B cell (primary cell): ENCODE results near the gene MFSD2A. TPM values are rescaled to one million over a fixed set of nuclear protein-coding genes. Genes with fewer than 3 reads are reported as not detected.

Experiments used
- ATAC-seq: fragments of 200-7000 bp; cut with Tn5 transposase; one replicate; pipeline ENCODE4 v1.10.0; 2021; ENCODE audit warnings: low read depth, mild to moderate bottlenecking, moderate number of reproducible peaks, moderate library complexity
- CTCF ChIA-PET: fragments of 350-600 bp; sonication (Branson Sonifier 250); formaldehyde crosslinking; loops from one replicate; lab custom pipeline; 2021; ENCODE audit warnings: antibody characterized with exemption, inconsistent platforms; lab: Charles Lee
- POLR2A ChIA-PET: fragments of 350-600 bp; sonication (Branson Sonifier 250); formaldehyde crosslinking; loops from one replicate; lab custom pipeline; 2021; ENCODE audit warnings: antibody characterized with exemption; lab: Charles Lee
- DNase-seq: peaks from one replicate; pipeline ENCODE4 v3.0.0; 2013
- H2AFZ ChIP-seq: 2 replicates; pipeline ENCODE4 v1.6.1; 2012; ENCODE audit warnings: mild to moderate bottlenecking, low read depth, low read length; ENCODE audit not compliant: insufficient read depth, poor library complexity, severe bottlenecking
- H3K27ac ChIP-seq, 2 donors: 1 replicate in 1 of 2; 2 replicates in 1 of 2; pipeline ENCODE4 v1.5.1; 2012 to 2013; ENCODE audit warnings: low read length in 2 of 2, mild to moderate bottlenecking in 2 of 2, moderate library complexity in 1 of 2
- H3K27me3 ChIP-seq, 4 experiments: fragments of 200-600 bp in 1 of 4; sonication (generic) in 1 of 4; replicated peaks in 1 of 4; 1 replicate in 2 of 4; 2 replicates in 2 of 4; pipeline versions ENCODE4 v1.6.1 to v1.7.0; 2013 to 2016; ENCODE audit warnings: low read length in 3 of 4, mild to moderate bottlenecking in 2 of 4, mixed read lengths in 1 of 4, moderate library complexity in 1 of 4; ENCODE audit not compliant: insufficient read depth in 4 of 4, control insufficient read depth in 3 of 4; ENCODE audit errors: control extremely low read depth in 1 of 4
- H3K36me3 ChIP-seq, 2 experiments: replicated peaks in 1 of 2; 1 replicate in 1 of 2; 2 replicates in 1 of 2; pipeline versions ENCODE4 v1.6.1 to v1.7.1; 2013; ENCODE audit warnings: low read length in 1 of 2; ENCODE audit not compliant: insufficient read depth in 2 of 2, control insufficient read depth in 1 of 2; ENCODE audit errors: control extremely low read depth in 1 of 2, extremely low read depth in 1 of 2
- H3K4me1 ChIP-seq, 2 donors: fragments of 200-600 bp in 1 of 2; sonication (generic) in 1 of 2; 1 replicate in 1 of 2; 2 replicates in 1 of 2; pipeline versions ENCODE4 v1.5.1 to v1.6.1; 2013 to 2017; ENCODE audit warnings: low read length in 2 of 2; ENCODE audit not compliant: control insufficient read depth in 2 of 2, insufficient read depth in 2 of 2
- H3K4me2 ChIP-seq: replicated peaks from 2 replicates; pipeline ENCODE3; 2012; ENCODE audit warnings: mild to moderate bottlenecking, low read depth, low read length; ENCODE audit not compliant: poor library complexity, severe bottlenecking
- H3K4me3 ChIP-seq, 5 experiments: fragments of 200-600 bp in 1 of 5; sonication (generic) in 1 of 5; 1 replicate in 3 of 5; 2 replicates in 2 of 5; pipeline versions ENCODE4 v1.5.1 to v1.7.0; 2011 to 2016; ENCODE audit warnings: low read length in 4 of 5, mild to moderate bottlenecking in 4 of 5, low read depth in 2 of 5, control low read depth in 1 of 5, moderate library complexity in 1 of 5; ENCODE audit not compliant: insufficient read depth in 1 of 5; ENCODE audit errors: control extremely low read depth in 1 of 5, extremely low read depth in 1 of 5
- H3K79me2 ChIP-seq: fragments of 200-600 bp; sonication (generic); one replicate; pipeline ENCODE4 v1.6.0; 2016; ENCODE audit warnings: low read length; ENCODE audit not compliant: control insufficient read depth, insufficient read depth
- H3K9ac ChIP-seq: fragments of 200-600 bp; sonication (generic); 2 replicates; pipeline ENCODE4 v1.6.1; 2017; ENCODE audit warnings: mild to moderate bottlenecking, low read length, moderate library complexity
- H3K9me3 ChIP-seq, 3 donors: one replicate each; pipeline versions ENCODE4 v1.6.1 to v1.7.1; 2013; ENCODE audit warnings: low read length in 2 of 3; ENCODE audit not compliant: control insufficient read depth in 2 of 3, insufficient read depth in 1 of 3; ENCODE audit errors: control extremely low read depth in 1 of 3
- H4K20me1 ChIP-seq: 2 replicates; pipeline ENCODE4 v1.6.0; 2012; ENCODE audit warnings: mild to moderate bottlenecking, low read length; ENCODE audit not compliant: insufficient read depth, control insufficient read depth, poor library complexity, severe bottlenecking
- H3K27ac Mint-ChIP-seq: one replicate; pipeline ENCODE4 v1.8.0; 2021; ENCODE audit warnings: mixed read lengths
- H3K27me3 Mint-ChIP-seq: one replicate; pipeline ENCODE4 v1.8.0; 2021; ENCODE audit warnings: mixed read lengths
- H3K4me1 Mint-ChIP-seq: one replicate; pipeline ENCODE4 v1.8.0; 2021; ENCODE audit warnings: mixed read lengths
- H3K4me3 Mint-ChIP-seq: one replicate; pipeline ENCODE4 v1.8.0; 2021; ENCODE audit warnings: mixed read lengths
- H3K9me3 Mint-ChIP-seq: one replicate; pipeline ENCODE4 v1.8.0; 2022; ENCODE audit warnings: mixed read lengths; ENCODE audit not compliant: insufficient read depth
- CTCF ChIP-seq: fragments of 200-600 bp; IDR thresholded peaks from one replicate; pipeline ENCODE4 v1.8.0; 2022; ENCODE audit warnings: antibody characterized with exemption, mild to moderate bottlenecking
- EZH2 ChIP-seq: IDR thresholded peaks from 2 replicates; pipeline ENCODE4 v1.6.1; 2012; ENCODE audit warnings: borderline replicate concordance, low read depth, mild to moderate bottlenecking, moderate library complexity, low read length; ENCODE audit not compliant: insufficient read depth, poor library complexity, severe bottlenecking
- WGBS: methylation state at CpG from one replicate; pipeline ENCODE4 v1.1.5; 2013; ENCODE audit warnings: missing lambda C conversion rate; ENCODE audit not compliant: insufficient coverage; 5-methylcytosine and 5-hydroxymethylcytosine counted together
- intact Hi-C: fragments of 100-400 bp; cut with micrococcal nuclease; formaldehyde crosslinking; loops from one replicate; pipeline ENCODE4 v1.10.0; 2022
- polyA plus RNA-seq: library from polyadenylated mRNA; depleted of rRNA; stranded (reverse); fragments of >200 nt; gene quantifications from 2 replicates; pipeline ENCODE4 v1.2.3, GENCODE V29; 2012
- total RNA-seq, 2 donors: library from RNA; stranded (reverse); fragments of 120-200 nt in 1 of 2; gene quantifications; 1 replicate in 1 of 2; 2 replicates in 1 of 2; pipeline versions ENCODE4 v1.2.3 to v1.2.4, GENCODE V29; 2013 to 2022

The MFSD2A gene
- total and polyA plus RNA-seq, 2 donors (not counting 1 experiment from before 2014, with no cell fraction given) = 1.8 to 3.9 TPM

GRCh38 chr1:39957299-39958015 lies 2.5 kb downstream of the MFSD2A start:
- H3K27ac Mint-ChIP-seq = peak overlapping the region; percentile 7
- Histone ChIP-seq H3K4me2 (no peak overlapping the region), H2AFZ (no peak overlapping the region), H3K27me3 (no peaks in the 10 kb centered on the region), H3K4me1 (peaks cover 25 to 51% of the 10 kb centered on the region in 2 donors), H3K79me2 (peaks cover 10% of the 10 kb centered on the region), H4K20me1 (no peaks in the 10 kb centered on the region), H3K4me3 (no peak overlapping the region), H3K9ac (no peak overlapping the region), H3K27ac (no peak overlapping the region), H3K9me3 (peaks cover 0 to 4% (median 0%) of the 10 kb centered on the region in 3 donors), H3K36me3 (no peaks in the 10 kb centered on the region)
- H3K27me3 Mint-ChIP-seq = no peaks in the 10 kb centered on the region
- ChIA-PET POLR2A (no interaction called here), CTCF (interaction anchor here (1.0 to 5.2 kb wide), 4 partner anchors 10 to 38 kb away, joined by 3 to 27 read pairs (median 7); no protein-coding TSS in a partner anchor)
- peak overlapping the region; percentile 64 for H3K4me3 Mint-ChIP-seq
- WGBS = 100% methylated on average over 2 of the region's 3 CpGs
- DNase-seq (no peak), ATAC-seq (no peak)
- intact Hi-C loops = loop anchor here (5.0 kb wide), 1 partner anchor 140 kb away; no protein-coding TSS in a partner anchor
- TF ChIP-seq EZH2 (no peak), CTCF (no peak)
- H3K9me3 Mint-ChIP-seq = no peaks in the 10 kb centered on the region
- peaks cover 58% of the 10 kb centered on the region for H3K4me1 Mint-ChIP-seq
